HEK293 (cell line): Measurements from ENCODE around the gene FAM169A.

Source experiments
- CTCF ChIA-PET: fragments of 350-600 bp; formaldehyde crosslinking; extraction: SDS; loops from one replicate; lab custom pipeline; 2021; ENCODE audit warnings: antibody characterized with exemption; lab: Yijun Ruan, JAX
- POLR2A ChIA-PET: fragments of 300-600 bp; formaldehyde crosslinking; extraction: SDS; loops from one replicate; lab custom pipeline; 2020; ENCODE audit warnings: antibody characterized with exemption, inconsistent platforms; lab: Yijun Ruan, JAX
- H3K27ac ChIP-seq: fragments of 200-500 bp; sonication (Bioruptor generic); 2 replicates; pipeline ENCODE4 v1.5.1; 2014; ENCODE audit warnings: low read depth, low read length, control low read depth, inconsistent platforms; ENCODE audit errors: extremely low read depth
- H3K36me3 ChIP-seq, 2 experiments: fragments of 200-500 bp in 1 of 2; sonication (Bioruptor generic) in 1 of 2; 1 replicate in 1 of 2; 2 replicates in 1 of 2; pipeline ENCODE4 v1.5.1; 2014 to 2017; ENCODE audit warnings: inconsistent platforms in 2 of 2, low read length in 2 of 2; ENCODE audit not compliant: control insufficient read depth in 2 of 2, insufficient read depth in 1 of 2
- H3K4me1 ChIP-seq: fragments of 200-500 bp; sonication (Bioruptor generic); 2 replicates; pipeline ENCODE4 v1.5.1; 2014; ENCODE audit warnings: mild to moderate bottlenecking, low read length, inconsistent platforms; ENCODE audit not compliant: control insufficient read depth, insufficient read depth
- H3K4me3 ChIP-seq: 2 replicates; pipeline ENCODE4 v1.5.1; 2011; ENCODE audit warnings: low read depth, mild to moderate bottlenecking, control low read depth, low read length, moderate library complexity
- H3K9me3 ChIP-seq: fragments of 200-500 bp; sonication (Bioruptor generic); 2 replicates; pipeline ENCODE4 v1.5.1; 2014; ENCODE audit warnings: low read depth, low read length, inconsistent platforms; ENCODE audit not compliant: control insufficient read depth, insufficient read depth
- BCL11A ChIP-seq: fragments of 450-650 bp; formaldehyde crosslinking; IDR thresholded peaks from 2 replicates; pipeline ENCODE4 v1.5.1; 2016; ENCODE audit warnings: low read depth, missing biosample characterization, missing genetic modification characterization
- GFI1B ChIP-seq: fragments of 450-650 bp; formaldehyde crosslinking; IDR thresholded peaks from 2 replicates; pipeline ENCODE4 v1.5.1; 2016; ENCODE audit warnings: missing biosample characterization, missing genetic modification characterization
- HIC1 ChIP-seq: fragments of 450-650 bp; formaldehyde crosslinking; IDR thresholded peaks from 2 replicates; pipeline ENCODE4 v1.5.1; 2016; ENCODE audit warnings: missing biosample characterization, missing genetic modification characterization
- KLF17 ChIP-seq: fragments of 450-650 bp; formaldehyde crosslinking; IDR thresholded peaks from 2 replicates; pipeline ENCODE4 v1.5.1; 2016; ENCODE audit warnings: missing biosample characterization, missing genetic modification characterization
- PATZ1 ChIP-seq: fragments of 450-650 bp; formaldehyde crosslinking; IDR thresholded peaks from 2 replicates; pipeline ENCODE4 v1.5.1; 2016; ENCODE audit warnings: missing biosample characterization, missing genetic modification characterization
- ZBTB17 ChIP-seq: fragments of 450-650 bp; formaldehyde crosslinking; IDR thresholded peaks from 2 replicates; pipeline ENCODE4 v1.5.1; 2016; ENCODE audit warnings: missing biosample characterization, missing genetic modification characterization
- ZFP37 ChIP-seq: fragments of 450-650 bp; formaldehyde crosslinking; IDR thresholded peaks from 2 replicates; pipeline ENCODE4 v1.5.1; 2016; ENCODE audit warnings: missing biosample characterization, missing genetic modification characterization
- ZNF112 ChIP-seq: fragments of 450-650 bp; formaldehyde crosslinking; IDR thresholded peaks from 2 replicates; pipeline ENCODE4 v1.5.0; 2017; ENCODE audit warnings: missing biosample characterization, missing genetic modification characterization
- ZNF121 ChIP-seq: fragments of 450-650 bp; formaldehyde crosslinking; IDR thresholded peaks from 2 replicates; pipeline ENCODE4 v1.5.1; 2016; ENCODE audit warnings: missing biosample characterization, missing genetic modification characterization
- ZNF473 ChIP-seq: fragments of 450-650 bp; formaldehyde crosslinking; IDR thresholded peaks from 2 replicates; pipeline ENCODE4 v1.5.1; 2017; ENCODE audit warnings: missing biosample characterization, missing genetic modification characterization
- ZNF510 ChIP-seq: fragments of 450-650 bp; formaldehyde crosslinking; IDR thresholded peaks from 2 replicates; pipeline ENCODE4 v1.5.1; 2018; ENCODE audit warnings: mild to moderate bottlenecking, missing genetic modification characterization, missing biosample characterization; ENCODE audit not compliant: insufficient replicate concordance
- ZNF692 ChIP-seq: fragments of 450-650 bp; formaldehyde crosslinking; IDR thresholded peaks from 2 replicates; pipeline ENCODE4 v1.5.1; 2016; ENCODE audit warnings: missing biosample characterization, missing genetic modification characterization
- TF ChIP-seq, protein P1 (sequence below): fragments of 450-650 bp; formaldehyde crosslinking; IDR thresholded peaks from 2 replicates; pipeline ENCODE4 v1.5.1; 2016; ENCODE audit warnings: missing biosample characterization, missing genetic modification characterization
- TF ChIP-seq, protein P2 (sequence below): fragments of 450-650 bp; formaldehyde crosslinking; IDR thresholded peaks from 2 replicates; pipeline ENCODE4 v1.5.1; 2016; ENCODE audit warnings: missing biosample characterization, missing genetic modification characterization

Gene FAM169A

GRCh38 chr5:74816875-74817274 is 49.3 kb downstream of the FAM169A start (continued):
- TF ChIP-seq PATZ1 (tag by site-specific recombination), result no peak
- TF ChIP-seq, all 188 proteins: peak for 0

DNA sequence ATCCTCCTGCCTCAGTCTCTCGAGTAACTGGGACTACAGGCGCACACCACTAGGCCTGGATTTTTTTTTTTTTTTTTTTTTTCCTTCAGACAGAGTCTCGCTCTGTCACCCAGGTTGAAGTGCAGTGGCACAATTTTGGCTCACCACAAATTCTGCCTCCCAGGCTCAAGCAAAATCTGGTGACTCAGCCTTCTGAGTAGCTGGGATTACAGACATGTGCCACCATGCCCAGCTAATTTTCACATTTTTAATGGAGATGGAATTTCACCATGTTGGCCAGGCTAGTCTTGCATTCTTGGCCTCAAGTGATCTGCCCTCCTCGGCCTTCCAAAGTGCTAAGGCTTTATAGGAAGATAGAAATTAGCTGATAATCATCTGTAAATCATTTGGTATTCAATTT is 55.3 kb downstream of the FAM169A start:
- H3K9me3 ChIP-seq, result no peaks in the 10 kb centered on the region
- no peak overlapping the region for H3K27ac ChIP-seq
- no peak for TF ChIP-seq ZBTB17 (tag by site-specific recombination)
- TF ChIP-seq, protein P1, sequence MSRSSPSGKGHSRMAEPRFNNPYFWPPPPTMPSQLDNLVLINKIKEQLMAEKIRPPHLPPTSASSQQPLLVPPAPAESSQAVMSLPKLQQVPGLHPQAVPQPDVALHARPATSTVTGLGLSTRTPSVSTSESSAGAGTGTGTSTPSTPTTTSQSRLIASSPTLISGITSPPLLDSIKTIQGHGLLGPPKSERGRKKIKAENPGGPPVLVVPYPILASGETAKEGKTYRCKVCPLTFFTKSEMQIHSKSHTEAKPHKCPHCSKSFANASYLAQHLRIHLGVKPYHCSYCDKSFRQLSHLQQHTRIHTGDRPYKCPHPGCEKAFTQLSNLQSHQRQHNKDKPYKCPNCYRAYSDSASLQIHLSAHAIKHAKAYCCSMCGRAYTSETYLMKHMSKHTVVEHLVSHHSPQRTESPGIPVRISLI, result peak; percentile 45; the same call in 1 of the 2 replicates
- H3K4me3 ChIP-seq, result no peak overlapping the region
- ChIA-PET POLR2A (no interaction called here), CTCF (interaction anchor here (0.7 kb wide), 1 partner anchor 732 kb away, joined by 10 read pairs; no protein-coding TSS in a partner anchor)
- peaks cover 11 to 15% of the 10 kb centered on the region in 2 experiments; a peak in 2 of 3 replicates for H3K36me3 ChIP-seq
- H3K4me1 ChIP-seq, result peaks cover 3% of the 10 kb centered on the region

DNA sequence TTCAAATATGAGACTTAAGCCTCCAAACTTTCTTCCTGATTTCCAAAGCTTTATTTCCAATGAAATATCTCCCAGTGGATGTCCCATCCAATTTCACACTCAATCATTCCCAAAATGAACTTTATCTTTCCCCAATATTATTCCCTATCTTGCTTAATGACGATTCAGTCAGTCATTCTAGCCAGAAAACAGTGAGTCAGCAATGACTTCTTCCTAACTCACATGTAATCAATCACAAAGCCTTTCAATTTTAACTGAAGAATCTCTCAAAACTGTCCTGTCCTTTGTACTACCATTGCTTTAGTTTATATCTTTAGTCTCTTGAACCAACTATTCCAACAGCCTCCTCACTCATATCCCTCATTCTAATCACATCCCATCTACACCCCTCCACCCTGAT is 64.2 kb downstream of the FAM169A start:
- no peak overlapping the region for H3K27ac ChIP-seq
- no peaks in the 10 kb centered on the region for H3K9me3 ChIP-seq
- POLR2A ChIA-PET, result no interaction called here
- TF ChIP-seq ZNF510 (tag by site-specific recombination) (no peak), GFI1B (no peak), ZNF473 (tag by site-specific recombination) (no peak), ZFP37 (tag by site-specific recombination) (no peak), ZNF112 (tag by site-specific recombination) (no peak), ZNF121 (tag by site-specific recombination) (no peak), KLF17 (no peak), BCL11A (tag by site-specific recombination) (no peak), HIC1 (no peak), PATZ1 (tag by site-specific recombination) (no peak), ZNF692 (no peak)
- TF ChIP-seq, protein P2, sequence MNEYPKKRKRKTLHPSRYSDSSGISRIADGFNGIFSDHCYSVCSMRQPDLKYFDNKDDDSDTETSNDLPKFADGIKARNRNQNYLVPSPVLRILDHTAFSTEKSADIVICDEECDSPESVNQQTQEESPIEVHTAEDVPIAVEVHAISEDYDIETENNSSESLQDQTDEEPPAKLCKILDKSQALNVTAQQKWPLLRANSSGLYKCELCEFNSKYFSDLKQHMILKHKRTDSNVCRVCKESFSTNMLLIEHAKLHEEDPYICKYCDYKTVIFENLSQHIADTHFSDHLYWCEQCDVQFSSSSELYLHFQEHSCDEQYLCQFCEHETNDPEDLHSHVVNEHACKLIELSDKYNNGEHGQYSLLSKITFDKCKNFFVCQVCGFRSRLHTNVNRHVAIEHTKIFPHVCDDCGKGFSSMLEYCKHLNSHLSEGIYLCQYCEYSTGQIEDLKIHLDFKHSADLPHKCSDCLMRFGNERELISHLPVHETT (tag by site-specific recombination), result no peak
- TF ChIP-seq, all 188 proteins: peak for 0
- H3K36me3 ChIP-seq, result peaks cover 11 to 46% of the 10 kb centered on the region in 2 experiments
- H3K4me1 ChIP-seq, result peaks cover 3% of the 10 kb centered on the region
- no peak overlapping the region for H3K4me3 ChIP-seq
- CTCF ChIA-PET, result interaction anchor here (1.2 kb wide), 1 partner anchor 34 kb away, joined by 3 read pairs; no protein-coding TSS in a partner anchor
